ENCODE data around the gene FCER2.
"Not testable (repeated sequence)": the region's sequence is repeated elsewhere in the genome, so short reads cannot be mapped to it uniquely, and the experiment has no call there.

Gene FCER2

DNA sequence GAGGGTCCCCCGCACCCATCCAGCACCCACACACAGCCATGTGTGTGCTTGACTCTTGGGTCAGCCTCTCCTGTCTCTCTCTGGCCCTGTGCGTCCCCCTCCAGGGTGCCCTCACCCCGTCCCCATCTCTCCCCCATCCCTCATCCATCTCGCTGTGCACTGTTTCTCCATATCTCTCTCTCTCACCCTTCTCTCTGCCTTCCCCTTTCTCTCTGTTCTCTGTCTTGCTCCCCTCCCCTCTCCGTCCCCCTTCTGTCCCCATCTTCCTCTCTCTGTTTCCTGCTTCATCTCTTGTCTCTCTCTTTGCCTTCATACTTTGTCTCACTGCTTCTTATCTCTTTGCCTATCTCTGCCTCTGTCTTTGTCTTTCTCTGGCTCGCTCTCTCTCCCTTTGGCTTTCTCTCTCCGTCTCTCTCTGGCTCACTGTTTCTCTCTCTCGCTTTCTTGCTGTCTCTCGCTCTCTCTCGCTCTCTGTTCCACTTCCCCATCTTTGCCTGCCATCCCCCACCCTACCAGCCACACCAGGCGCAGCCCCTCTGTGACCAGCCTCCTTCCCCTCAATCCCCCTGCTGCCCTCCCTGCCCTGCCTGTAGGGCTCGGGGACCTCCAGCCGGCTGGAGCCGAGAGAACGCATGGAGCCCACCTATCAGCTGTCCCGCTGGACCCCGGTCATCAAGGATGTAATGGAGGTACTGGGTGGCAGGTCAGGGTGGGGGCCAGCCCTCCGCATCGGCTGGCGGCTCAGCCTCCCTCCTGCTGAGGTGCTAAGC is 56.1 kb downstream of the FCER2 start:
- ATAC-seq = no peak

DNA sequence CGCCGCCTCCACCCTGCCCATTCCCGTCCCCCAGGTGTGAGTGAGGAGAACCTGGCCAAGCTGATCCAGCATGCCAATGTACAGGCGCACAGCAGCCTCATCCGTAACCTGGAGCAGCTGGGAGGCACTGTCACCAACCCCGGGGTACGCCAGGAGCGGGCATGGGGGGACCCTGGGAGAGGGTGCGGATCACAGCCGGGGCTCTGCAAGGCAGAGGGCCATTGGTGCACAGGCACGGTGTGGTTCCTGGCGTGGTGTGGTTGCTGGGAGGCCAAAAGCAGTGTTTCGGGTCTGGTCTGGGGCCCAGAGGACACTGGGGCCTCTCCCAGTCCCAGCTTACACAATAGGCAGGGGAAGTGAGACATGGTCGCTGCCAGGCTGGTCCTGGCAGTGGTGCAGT is 56.8 kb downstream of the FCER2 start:
- no peak for ATAC-seq

- ATAC-seq = no peak
These were observed 57.4 kb downstream of the FCER2 start for GRCh38 chr19:7644550-7644877.

- ATAC-seq = not testable (repeated sequence)
These were observed 58.0 kb downstream of the FCER2 start for GRCh38 chr19:7643629-7644549.

- ATAC-seq = no peak
These were observed 58.9 kb downstream of the FCER2 start for GRCh38 chr19:7643031-7643415.

DNA sequence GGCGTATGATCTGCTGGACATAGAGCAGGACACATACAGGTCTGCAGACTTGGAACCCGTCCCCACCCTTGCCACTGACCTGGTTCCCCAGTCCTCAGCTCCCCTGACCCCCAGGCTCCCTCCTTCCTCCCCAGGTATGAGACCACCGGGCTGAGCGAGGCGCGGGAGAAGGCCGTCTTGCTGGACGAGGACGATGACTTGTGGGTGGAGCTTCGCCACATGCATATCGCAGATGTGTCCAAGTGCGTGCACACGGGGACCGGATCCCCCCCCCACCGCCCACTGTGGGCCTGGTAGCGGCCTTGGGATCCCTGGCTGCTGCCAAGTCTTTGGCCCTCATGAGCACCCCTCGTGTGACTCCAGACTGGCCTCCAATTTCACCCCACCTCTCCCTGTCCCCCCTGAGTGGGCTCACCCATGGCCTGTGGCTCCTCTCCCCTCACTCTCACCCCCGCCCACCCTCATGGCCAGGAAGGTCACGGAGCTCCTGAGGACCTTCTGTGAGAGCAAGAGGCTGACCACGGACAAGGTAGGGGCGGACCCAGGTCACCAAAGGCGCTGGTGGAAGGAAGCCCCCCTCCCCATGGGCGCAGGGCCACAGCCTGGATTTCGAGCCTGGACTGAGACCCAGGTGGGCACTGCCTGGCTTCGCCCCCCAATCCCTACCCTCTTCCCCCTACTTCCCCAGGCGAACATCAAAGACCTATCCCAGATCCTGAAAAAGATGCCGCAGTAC is 59.5 kb downstream of the FCER2 start:
- no peak for ATAC-seq

GRCh38 chr19:7641290-7642276 is 60.3 kb downstream of the FCER2 start:
- no peak for ATAC-seq

DNA sequence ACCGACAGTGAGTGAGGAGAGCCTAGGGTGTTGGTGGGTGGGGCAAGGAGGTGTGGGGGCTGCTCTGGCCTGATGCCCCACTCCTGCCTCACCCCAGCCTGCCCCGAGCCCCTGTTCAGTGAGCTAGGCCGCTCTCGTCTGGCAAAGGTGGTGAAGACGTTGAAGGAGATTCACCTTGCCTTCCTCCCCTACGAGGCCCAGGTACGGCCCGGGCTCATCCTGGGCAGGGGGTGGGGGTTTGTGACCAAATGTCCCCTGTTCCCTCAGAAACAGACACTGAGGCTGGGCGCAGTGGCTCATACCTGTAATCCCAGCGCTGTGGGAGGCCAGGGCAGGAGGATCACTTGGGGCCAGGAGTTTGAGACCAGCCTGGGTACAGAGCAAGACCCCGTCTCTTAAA is 61.1 kb downstream of the FCER2 start:
- ATAC-seq = no peak

DNA sequence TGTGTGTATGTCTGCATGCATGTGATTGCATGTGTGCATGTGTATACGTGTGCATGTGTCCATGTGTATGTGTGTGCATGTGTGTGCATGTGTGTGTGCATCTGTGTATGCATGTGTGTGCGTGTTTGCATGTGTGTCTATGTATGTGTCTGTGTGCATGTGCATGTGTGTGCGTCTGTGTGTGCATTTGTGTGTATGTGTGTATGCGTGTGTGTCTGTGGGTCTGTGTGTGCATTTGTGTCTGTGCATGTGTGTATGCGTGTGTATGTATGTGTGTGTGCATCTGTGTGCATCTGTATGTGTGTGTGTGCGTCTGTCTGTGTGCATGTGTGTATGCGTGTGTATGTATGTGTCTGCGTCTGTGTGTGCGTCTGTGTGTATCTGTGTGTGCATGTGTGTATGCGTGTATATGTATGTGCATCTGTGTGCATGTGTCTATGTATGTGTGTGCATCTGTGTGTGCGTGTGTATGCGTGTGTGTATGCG is 62.0 kb downstream of the FCER2 start:
- ATAC-seq = no peak

- no peak for ATAC-seq
These were observed 63.0 kb downstream of the FCER2 start for GRCh38 chr19:7638802-7639465.

Data from activated CD4-positive, CD25-positive, alpha-beta regulatory T cell treated with anti-CD3 and anti-CD28 coated beads, Interleukin-2, amount 50 U/mL, for 24 hours (primary cell).